HG02798 (cell line): ENCODE results near the gene C4B.
"Not testable (repeated sequence)": the region's sequence is repeated elsewhere in the genome, so short reads cannot be mapped to it uniquely, and the experiment has no call there.

Experiments used
- ATAC-seq: cut with Tn5 transposase; IDR thresholded peaks from one replicate; pipeline ENCODE4 v1.9.1; 2021; ENCODE audit warnings: mild to moderate bottlenecking; ENCODE audit not compliant: unreplicated experiment, poor library complexity

The C4B gene

GRCh38 chr6:31980195-31980876, 34.3 kb upstream of the C4B start:
- ATAC-seq, result not testable (repeated sequence)

- not testable (repeated sequence) for ATAC-seq
Measured at GRCh38 chr6:31980998-31981397, 33.6 kb upstream of the C4B start.

- ATAC-seq, result not testable (repeated sequence)
Measured at GRCh38 chr6:31981744-31982143, 32.9 kb upstream of the C4B start, which contains the start of gene C4A. Gene C4A (plus strand): TSS chr6:31982057. CDS start chr6:31982108, 51 bp downstream.

GRCh38 chr6:31989363-31989762, 25.2 kb upstream of the C4B start:
- ATAC-seq, result not testable (repeated sequence)

GRCh38 chr6:31994421-31994820, 20.2 kb upstream of the C4B start:
- ATAC-seq, result not testable (repeated sequence)

- not testable (repeated sequence) for ATAC-seq
Measured at GRCh38 chr6:31996385-31996784, 18.2 kb upstream of the C4B start.

GRCh38 chr6:32002546-32003268, 11.9 kb upstream of the C4B start:
- not testable (repeated sequence) for ATAC-seq

GRCh38 chr6:32003301-32003700, 11.3 kb upstream of the C4B start:
- not testable (repeated sequence) for ATAC-seq

- not testable (repeated sequence) for ATAC-seq
Measured at GRCh38 chr6:32004393-32004792, 10.2 kb upstream of the C4B start.

- not testable (repeated sequence) for ATAC-seq
Measured at GRCh38 chr6:32004864-32005537, 9.6 kb upstream of the C4B start.

- ATAC-seq, result not testable (repeated sequence)
Measured at GRCh38 chr6:32005538-32005880, 9.1 kb upstream of the C4B start.

- not testable (repeated sequence) for ATAC-seq
Measured at GRCh38 chr6:32005991-32006529, 8.5 kb upstream of the C4B start.

- ATAC-seq, result not testable (repeated sequence)
Measured at GRCh38 chr6:32007086-32007485, 7.5 kb upstream of the C4B start.

GRCh38 chr6:32008037-32008436, 6.6 kb upstream of the C4B start:
- not testable (repeated sequence) for ATAC-seq

- not testable (repeated sequence) for ATAC-seq
Measured at GRCh38 chr6:32008616-32009015, 6.0 kb upstream of the C4B start.

- ATAC-seq, result not testable (repeated sequence)
Measured at GRCh38 chr6:32009537-32009936, 5.1 kb upstream of the C4B start.

- ATAC-seq, result not testable (repeated sequence)
Measured at GRCh38 chr6:32010856-32011530, 3.6 kb upstream of the C4B start.

GRCh38 chr6:32012941-32013617, 1.5 kb upstream of the C4B start:
- ATAC-seq, result not testable (repeated sequence)

GRCh38 chr6:32013738-32014137, 857 bp upstream of the C4B start:
- not testable (repeated sequence) for ATAC-seq

- ATAC-seq, result not testable (repeated sequence)
Measured at GRCh38 chr6:32022100-32022499, 7.5 kb downstream of the C4B start.
